Measurements from ENCODE around the gene ORAI3.

GRCh38 chr16:30925995-30926811 is 22.7 kb upstream of the ORAI3 start:
- TF ChIP-seq, protein P1, sequence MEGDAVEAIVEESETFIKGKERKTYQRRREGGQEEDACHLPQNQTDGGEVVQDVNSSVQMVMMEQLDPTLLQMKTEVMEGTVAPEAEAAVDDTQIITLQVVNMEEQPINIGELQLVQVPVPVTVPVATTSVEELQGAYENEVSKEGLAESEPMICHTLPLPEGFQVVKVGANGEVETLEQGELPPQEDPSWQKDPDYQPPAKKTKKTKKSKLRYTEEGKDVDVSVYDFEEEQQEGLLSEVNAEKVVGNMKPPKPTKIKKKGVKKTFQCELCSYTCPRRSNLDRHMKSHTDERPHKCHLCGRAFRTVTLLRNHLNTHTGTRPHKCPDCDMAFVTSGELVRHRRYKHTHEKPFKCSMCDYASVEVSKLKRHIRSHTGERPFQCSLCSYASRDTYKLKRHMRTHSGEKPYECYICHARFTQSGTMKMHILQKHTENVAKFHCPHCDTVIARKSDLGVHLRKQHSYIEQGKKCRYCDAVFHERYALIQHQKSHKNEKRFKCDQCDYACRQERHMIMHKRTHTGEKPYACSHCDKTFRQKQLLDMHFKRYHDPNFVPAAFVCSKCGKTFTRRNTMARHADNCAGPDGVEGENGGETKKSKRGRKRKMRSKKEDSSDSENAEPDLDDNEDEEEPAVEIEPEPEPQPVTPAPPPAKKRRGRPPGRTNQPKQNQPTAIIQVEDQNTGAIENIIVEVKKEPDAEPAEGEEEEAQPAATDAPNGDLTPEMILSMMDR (IDR thresholded peaks at IDR 0.05) = no peak
- TF ChIP-seq, protein P2, sequence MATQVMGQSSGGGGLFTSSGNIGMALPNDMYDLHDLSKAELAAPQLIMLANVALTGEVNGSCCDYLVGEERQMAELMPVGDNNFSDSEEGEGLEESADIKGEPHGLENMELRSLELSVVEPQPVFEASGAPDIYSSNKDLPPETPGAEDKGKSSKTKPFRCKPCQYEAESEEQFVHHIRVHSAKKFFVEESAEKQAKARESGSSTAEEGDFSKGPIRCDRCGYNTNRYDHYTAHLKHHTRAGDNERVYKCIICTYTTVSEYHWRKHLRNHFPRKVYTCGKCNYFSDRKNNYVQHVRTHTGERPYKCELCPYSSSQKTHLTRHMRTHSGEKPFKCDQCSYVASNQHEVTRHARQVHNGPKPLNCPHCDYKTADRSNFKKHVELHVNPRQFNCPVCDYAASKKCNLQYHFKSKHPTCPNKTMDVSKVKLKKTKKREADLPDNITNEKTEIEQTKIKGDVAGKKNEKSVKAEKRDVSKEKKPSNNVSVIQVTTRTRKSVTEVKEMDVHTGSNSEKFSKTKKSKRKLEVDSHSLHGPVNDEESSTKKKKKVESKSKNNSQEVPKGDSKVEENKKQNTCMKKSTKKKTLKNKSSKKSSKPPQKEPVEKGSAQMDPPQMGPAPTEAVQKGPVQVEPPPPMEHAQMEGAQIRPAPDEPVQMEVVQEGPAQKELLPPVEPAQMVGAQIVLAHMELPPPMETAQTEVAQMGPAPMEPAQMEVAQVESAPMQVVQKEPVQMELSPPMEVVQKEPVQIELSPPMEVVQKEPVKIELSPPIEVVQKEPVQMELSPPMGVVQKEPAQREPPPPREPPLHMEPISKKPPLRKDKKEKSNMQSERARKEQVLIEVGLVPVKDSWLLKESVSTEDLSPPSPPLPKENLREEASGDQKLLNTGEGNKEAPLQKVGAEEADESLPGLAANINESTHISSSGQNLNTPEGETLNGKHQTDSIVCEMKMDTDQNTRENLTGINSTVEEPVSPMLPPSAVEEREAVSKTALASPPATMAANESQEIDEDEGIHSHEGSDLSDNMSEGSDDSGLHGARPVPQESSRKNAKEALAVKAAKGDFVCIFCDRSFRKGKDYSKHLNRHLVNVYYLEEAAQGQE (IDR thresholded peaks at IDR 0.05; ENCODE audit: insufficient read depth in 1 of 2, low read depth in 2 of 2, low read length in 1 of 2) = no peak
- TF ChIP-seq POLR2AphosphoS5 (IDR thresholded peaks at IDR 0.05; ENCODE audit: low read depth, low read length) (no peak), TCF7L2 (IDR thresholded peaks at IDR 0.05; ENCODE audit: low read depth, low read length) (no peak)

All from Panc1 (cell line).